ENCODE data around the gene SIGLEC9.

DNA sequence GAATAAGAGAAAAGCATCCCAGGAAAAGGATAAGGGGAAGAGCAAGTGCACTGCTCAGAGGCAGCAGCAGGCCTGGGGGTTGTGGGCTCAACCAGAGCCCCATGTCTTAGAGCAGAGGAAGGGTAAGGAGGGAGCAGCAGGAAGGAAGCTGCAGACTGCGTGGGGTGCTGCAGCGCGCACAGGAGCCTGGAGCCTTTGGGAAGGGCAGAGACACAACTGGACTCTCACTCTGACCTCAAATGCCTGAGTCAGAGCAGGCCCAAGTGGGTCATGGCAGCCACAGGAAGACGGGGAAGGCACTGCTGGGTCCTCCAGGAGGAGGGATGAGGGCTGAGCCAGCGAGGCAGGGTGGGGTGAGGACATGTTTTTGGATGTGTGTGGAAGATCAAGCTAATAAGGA is 49.0 kb downstream of the SIGLEC9 start:
- TF ChIP-seq KLF9 (tag by site-specific recombination; IDR thresholded peaks at IDR 0.05; ENCODE audit: low read depth) (no peak), SETDB1 (IDR thresholded peaks at IDR 0.05; ENCODE audit: insufficient read length, low read length) (no peak), ZNF416 (tag by site-specific recombination; IDR thresholded peaks at IDR 0.05) (no peak), ZNF350 (tag by site-specific recombination; IDR thresholded peaks at IDR 0.05) (no peak), YY2 (tag by site-specific recombination; IDR thresholded peaks at IDR 0.05) (no peak), ZIC2 (tag by site-specific recombination; IDR thresholded peaks at IDR 0.05) (no peak)
- TF ChIP-seq, protein P1, sequence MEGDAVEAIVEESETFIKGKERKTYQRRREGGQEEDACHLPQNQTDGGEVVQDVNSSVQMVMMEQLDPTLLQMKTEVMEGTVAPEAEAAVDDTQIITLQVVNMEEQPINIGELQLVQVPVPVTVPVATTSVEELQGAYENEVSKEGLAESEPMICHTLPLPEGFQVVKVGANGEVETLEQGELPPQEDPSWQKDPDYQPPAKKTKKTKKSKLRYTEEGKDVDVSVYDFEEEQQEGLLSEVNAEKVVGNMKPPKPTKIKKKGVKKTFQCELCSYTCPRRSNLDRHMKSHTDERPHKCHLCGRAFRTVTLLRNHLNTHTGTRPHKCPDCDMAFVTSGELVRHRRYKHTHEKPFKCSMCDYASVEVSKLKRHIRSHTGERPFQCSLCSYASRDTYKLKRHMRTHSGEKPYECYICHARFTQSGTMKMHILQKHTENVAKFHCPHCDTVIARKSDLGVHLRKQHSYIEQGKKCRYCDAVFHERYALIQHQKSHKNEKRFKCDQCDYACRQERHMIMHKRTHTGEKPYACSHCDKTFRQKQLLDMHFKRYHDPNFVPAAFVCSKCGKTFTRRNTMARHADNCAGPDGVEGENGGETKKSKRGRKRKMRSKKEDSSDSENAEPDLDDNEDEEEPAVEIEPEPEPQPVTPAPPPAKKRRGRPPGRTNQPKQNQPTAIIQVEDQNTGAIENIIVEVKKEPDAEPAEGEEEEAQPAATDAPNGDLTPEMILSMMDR (tag by site-specific recombination; IDR thresholded peaks at IDR 0.05) = no peak

Measured in HEK293 (cell line).